Kidney epithelial cell (primary cell): ENCODE data around the gene SPC24. TPM values are rescaled to one million over a fixed set of nuclear protein-coding genes. Genes with fewer than 3 reads are reported as not detected.

ENCODE experiments used
- DNase-seq: peaks from one replicate; pipeline ENCODE4 v3.0.0-alpha.2; 2010; ENCODE audit warnings: low read depth
- H3K27me3 ChIP-seq: 2 replicates; pipeline ENCODE4 v1.6.0; 2011; ENCODE audit warnings: low read length; ENCODE audit not compliant: control insufficient read depth, insufficient read depth
- H3K36me3 ChIP-seq: 2 replicates; pipeline ENCODE4 v1.5.1; 2011; ENCODE audit warnings: low read length; ENCODE audit not compliant: control insufficient read depth, insufficient read depth
- H3K4me3 ChIP-seq: 2 replicates; pipeline ENCODE4 v1.5.1; 2011; ENCODE audit warnings: low read depth, mild to moderate bottlenecking, control low read depth, low read length
- CTCF ChIP-seq: IDR thresholded peaks from 2 replicates; pipeline ENCODE4 v1.5.1; 2011; ENCODE audit warnings: mild to moderate bottlenecking, moderate library complexity, low read length, control low read depth, inconsistent platforms; ENCODE audit not compliant: insufficient read depth, poor library complexity, severe bottlenecking
- total RNA-seq: library from RNA; depleted of rRNA; stranded (reverse); fragments of >200 nt; gene quantifications from 2 replicates; pipeline ENCODE4 v1.2.3, GENCODE V29; 2015

Gene SPC24, protein sequence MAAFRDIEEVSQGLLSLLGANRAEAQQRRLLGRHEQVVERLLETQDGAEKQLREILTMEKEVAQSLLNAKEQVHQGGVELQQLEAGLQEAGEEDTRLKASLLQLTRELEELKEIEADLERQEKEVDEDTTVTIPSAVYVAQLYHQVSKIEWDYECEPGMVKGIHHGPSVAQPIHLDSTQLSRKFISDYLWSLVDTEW
- 2.5 and 2.8 TPM in 2 replicates for total RNA-seq

DNA sequence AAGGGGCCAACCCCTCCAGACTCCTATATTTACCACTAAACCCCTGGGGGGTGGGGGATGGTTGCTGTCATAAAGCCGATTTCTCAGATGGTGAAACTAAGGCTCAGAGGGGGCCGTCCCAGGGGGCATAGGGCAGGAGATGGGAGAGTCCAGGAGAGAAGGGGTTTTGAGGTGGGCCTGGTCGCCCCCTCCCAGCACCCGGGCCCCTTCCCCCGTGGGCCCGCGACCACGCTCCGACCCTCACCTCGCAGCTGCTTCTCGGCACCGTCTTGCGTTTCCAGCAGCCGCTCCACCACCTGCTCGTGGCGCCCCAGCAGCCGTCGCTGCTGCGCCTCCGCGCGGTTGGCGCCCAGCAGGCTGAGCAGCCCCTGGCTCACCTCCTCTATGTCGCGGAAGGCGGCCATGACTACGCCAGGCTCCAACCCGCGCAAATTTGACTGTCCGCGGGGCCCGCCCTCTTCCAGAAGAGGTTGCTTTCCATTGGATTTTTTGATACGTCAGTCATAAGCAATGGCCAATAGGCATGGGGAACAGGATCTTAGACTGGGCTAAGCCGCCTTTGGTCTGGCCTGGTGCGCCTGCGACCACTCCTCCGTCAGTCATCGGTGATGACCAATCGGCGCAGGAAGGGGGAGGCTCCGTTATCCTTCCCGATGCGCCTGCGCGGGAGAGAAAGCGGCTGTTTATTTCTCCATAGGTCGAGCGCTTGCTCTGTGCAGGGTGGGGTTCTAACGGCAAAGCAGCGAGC lies at the start of gene SPC24:
Gene SPC24, minus strand, starts transcription at position 410 of the 748 bp plus-strand sequence. Its CDS starts 6 bp downstream, at position 404.
- no peaks in the 10 kb centered on the region for H3K27me3 ChIP-seq
- no peaks in the 10 kb centered on the region for H3K36me3 ChIP-seq
- peak; percentile 91 for DNase-seq
- peak within 1 kb of the TSS; percentile 90 for H3K4me3 ChIP-seq
- TF ChIP-seq CTCF = no peak

GRCh38 chr19:11204943-11205349 lies 49.4 kb upstream of the SPC24 start:
- no peak for DNase-seq
- no peak for TF ChIP-seq CTCF
- no peaks in the 10 kb centered on the region for H3K27me3 ChIP-seq
- H3K4me3 ChIP-seq = no peak overlapping the region
- H3K36me3 ChIP-seq = peaks cover 1% of the 10 kb centered on the region

- no peaks in the 10 kb centered on the region for H3K27me3 ChIP-seq
- no peak overlapping the region for H3K4me3 ChIP-seq
- no peak for DNase-seq
- TF ChIP-seq CTCF = no peak
- peaks cover 1% of the 10 kb centered on the region for H3K36me3 ChIP-seq
These were observed 48.6 kb upstream of the SPC24 start for GRCh38 chr19:11204076-11204602.

- DNase-seq = no peak
- no peaks in the 10 kb centered on the region for H3K27me3 ChIP-seq
- H3K4me3 ChIP-seq = no peak overlapping the region
- peaks cover 1% of the 10 kb centered on the region for H3K36me3 ChIP-seq
- TF ChIP-seq CTCF = peak; percentile 94
These were observed 47.9 kb upstream of the SPC24 start for GRCh38 chr19:11203194-11204075.

DNA sequence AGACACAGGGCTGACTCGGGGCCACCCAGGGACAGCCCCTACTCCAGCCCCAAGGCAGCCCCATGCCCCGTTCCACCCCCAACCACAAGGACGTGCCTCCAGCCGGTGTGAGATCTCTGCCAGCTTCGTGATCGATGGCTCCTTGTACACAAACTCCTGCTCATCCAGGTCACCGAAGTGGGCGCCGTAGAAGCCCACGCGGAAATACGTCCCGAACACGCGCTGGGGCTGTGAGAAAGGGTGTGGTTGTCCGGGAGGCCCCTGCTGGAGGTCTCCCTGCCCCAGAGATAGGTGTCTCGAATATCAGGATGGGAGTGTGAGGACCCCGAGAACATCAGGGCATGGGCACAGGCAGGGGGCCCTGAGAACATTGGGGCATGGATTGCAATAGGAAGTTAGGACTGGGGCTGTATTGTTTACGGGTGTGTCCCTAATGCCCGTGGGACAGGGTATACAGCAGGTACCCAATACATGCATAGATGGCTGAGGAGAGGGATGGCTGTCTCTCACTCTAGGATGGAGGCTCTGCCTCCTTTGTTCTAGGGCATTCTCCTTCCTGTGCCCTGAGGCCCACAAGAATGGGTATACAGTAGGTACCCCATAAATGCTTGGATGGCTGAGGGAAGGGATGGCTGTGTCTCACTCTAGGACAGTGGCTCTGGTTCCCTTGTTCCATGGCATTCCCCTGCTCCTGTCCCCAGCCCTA lies 47.1 kb upstream of the SPC24 start:
- peaks cover 1% of the 10 kb centered on the region for H3K36me3 ChIP-seq
- H3K4me3 ChIP-seq = no peak overlapping the region
- no peak for DNase-seq
- H3K27me3 ChIP-seq = no peaks in the 10 kb centered on the region
- no peak for TF ChIP-seq CTCF
